HK-2 (cell line): ENCODE results near the gene KLHDC4.
A peak's percentile ranks its signal among the peaks of the same experiment; 100 is the strongest.
"Not testable (repeated sequence)": the region's sequence is repeated elsewhere in the genome, so short reads cannot be mapped to it uniquely, and the experiment has no call there.

ENCODE experiments used
- DNase-seq: peaks from one replicate; pipeline ENCODE4 v3.0.0-alpha.2; 2018; ENCODE audit not compliant: unreplicated experiment

The KLHDC4 gene

DNA sequence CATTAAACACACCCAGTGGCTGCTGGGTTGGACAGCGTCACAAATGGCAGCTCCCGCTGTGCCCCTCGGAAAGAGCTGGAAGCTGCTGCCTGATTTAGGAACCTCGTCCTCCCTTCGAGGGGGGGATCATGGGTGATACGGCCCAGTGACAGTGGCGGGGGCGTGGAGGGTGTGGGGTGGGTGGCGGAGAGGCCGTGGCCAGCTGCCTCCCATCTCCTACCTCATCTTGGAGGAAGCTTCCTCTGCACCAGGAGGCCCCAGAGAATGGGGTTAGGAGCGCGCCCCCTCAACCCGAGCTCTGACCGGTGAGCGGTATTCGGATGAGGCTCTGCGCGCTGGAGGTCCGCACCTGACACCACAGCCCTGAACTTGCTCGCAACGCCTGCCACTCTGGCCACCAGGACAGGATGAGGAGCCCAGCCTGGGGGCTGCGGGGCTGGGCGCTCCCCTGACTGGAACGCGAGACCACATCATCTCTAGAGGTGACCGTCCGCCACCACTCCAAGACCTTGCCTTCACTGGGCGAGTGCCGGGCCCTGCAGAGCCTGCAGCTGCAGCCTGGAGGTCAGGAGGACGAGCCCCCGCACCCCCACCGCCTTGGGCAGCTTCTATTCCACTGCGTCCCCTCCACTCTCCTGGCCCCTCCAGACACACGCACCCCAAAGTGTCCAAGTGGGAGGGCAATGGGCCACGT lies 80.9 kb downstream of the KLHDC4 start:
- no peak for DNase-seq

DNA sequence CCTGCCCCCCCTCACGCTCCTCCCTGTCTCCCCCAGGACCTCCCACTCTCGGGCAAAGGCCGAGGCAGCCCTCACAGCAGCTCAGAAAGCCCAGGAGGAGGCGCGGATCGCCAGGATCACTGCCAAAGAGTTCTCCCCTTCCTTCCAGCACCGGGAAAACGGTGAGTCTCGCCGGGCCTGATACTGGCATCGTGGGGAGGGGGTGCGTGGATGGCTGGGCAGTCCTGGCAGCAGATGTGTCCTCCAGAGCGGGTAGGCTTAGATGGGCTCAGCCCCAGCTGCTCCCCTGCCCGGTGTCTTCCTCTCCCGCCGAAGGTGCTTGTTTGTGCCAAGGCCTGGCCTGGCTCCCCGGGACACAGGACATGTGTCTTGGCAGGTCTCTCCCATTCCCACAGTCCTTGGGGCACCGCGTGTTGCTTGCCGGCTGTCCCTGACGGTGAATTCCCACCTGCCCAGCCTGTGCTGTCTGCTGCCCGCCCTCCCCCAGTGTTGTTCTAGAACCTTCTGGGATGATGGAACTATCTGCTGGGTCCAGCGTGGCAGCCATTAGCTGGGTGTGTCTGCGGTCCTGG lies 81.6 kb downstream of the KLHDC4 start:
- no peak for DNase-seq

DNA sequence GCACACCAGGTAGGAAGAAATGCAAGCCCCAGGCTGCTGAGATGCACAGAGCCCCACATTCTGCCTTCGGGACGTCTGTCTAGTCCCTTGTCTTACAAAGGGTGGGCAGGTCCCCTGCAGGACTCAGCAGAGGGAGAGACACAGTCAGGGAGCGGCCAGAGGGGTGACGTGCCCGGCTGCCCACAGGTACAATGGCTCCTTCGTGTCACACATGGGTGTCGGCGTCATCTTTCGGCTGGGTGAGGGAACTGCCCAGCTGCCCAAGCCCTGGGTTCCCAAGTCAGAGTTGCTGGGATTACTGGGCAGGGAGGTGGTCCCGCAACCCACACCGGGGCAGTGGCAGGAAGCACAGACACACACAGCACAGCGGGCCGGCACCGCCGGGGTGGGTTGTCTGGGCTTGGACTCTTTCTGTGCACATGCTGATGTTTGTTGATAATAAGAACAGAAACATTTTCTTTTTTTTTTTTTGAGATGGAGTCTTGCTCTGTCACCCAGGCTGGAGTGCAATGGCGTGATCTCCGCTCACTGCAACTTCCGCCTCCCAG lies 82.9 kb downstream of the KLHDC4 start:
- no peak for DNase-seq

DNA sequence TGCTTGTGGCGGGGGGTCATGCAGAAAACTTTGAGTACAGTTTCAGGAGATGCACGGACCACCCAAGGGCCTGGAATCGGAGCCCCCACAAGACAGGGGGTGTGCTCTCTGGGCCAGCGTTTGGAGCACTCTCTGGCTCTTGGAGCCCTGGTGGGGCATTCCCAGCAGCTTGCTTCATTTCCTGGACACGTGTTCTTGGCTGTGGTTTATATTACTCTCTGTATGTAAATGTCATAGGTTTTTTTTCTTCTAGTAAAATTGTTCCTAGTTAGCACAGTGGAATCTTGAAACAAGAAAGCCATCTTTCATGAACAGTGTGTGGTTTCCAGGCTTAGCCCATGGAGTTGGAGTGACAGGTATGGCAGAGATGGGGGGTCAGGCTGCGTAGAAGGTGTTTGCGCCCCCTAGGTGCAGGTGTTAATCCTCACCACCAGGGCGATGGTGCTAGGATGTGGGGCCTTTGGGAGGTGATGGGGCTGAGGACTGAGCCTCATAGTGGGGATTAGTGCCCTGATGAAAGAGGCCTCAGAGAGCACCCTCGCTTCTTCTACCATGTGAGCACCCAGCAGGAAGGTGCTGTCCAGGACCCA lies 83.7 kb downstream of the KLHDC4 start:
- no peak for DNase-seq

DNA sequence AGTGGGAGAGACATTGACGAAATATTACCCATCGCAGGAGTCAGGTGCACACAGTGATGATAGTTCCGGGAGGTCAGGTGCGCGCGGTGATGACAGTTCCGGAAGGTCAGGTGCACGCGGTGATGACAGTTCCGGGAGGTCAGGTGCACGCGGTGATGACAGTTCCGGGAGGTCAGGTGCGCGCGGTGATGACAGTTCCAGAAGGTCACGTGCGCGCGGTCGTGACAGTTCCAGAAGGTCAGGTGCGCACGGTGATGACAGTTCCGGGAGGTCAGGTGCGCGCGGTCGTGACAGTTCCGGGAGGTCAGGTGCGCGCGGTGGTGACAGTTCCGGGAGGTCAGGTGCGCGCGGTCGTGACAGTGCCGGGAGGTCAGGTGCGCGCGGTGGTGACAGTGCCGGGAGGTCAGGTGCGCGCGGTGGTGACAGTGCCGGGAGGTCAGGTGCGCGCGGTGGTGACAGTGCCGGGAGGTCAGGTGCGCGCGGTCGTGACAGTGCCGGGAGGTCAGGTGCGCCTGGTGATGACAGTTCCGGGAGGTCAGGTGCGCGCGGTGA lies 84.7 kb downstream of the KLHDC4 start:
- DNase-seq, result not testable (repeated sequence)

DNA sequence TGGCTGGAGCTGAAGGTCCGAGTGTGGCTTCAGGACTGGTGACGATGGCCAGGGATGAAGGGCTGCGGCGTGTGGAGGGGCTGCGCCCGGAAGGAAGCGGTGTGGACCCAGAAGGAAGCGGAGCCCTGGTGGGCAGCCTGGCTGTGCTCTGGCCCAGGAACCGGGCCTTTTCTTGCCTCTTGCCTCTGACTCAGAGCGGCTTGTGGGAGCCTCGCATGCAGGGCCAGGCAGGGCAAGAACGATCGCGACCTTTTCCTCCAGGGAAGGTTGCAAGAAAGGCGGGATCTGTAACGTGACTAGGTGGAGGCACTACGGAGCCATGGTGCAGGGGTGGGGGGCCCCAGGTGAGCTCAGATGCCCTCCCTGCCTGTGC lies 85.5 kb downstream of the KLHDC4 start:
- DNase-seq, result no peak

DNA sequence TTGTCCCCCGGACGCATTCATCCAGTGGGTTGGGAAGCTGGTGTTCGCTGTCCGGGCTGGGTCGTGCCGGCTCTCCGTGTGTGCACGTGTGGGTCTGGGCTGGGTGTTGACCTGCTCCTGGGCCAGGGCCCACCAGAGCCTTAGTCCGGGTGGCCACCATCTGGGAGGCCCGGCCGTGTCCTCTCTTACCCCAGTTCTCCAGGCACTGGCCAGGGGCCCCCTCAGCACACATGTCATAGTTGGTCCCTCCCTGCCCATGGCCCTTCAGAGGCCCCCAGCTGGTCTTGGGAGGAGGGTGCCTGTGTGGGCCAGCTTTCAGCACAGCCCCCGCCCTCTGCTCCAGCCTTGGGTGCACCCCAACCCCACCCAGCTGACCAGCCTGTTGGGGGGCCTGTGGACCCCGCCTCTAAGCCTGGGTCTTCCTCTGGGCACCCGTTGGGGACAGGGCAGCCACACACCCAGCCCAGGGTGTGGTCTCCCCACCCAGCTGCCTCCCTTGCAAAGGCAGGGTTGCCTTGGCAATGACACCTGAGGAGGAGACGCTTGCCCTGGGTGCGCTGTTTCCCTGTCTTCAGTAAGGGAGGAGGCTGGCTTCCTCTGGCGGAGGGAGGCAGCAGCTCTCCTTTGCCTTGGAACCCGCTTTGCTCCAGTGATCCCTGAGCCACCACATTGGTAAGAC lies 86.1 kb downstream of the KLHDC4 start:
- no peak for DNase-seq

DNA sequence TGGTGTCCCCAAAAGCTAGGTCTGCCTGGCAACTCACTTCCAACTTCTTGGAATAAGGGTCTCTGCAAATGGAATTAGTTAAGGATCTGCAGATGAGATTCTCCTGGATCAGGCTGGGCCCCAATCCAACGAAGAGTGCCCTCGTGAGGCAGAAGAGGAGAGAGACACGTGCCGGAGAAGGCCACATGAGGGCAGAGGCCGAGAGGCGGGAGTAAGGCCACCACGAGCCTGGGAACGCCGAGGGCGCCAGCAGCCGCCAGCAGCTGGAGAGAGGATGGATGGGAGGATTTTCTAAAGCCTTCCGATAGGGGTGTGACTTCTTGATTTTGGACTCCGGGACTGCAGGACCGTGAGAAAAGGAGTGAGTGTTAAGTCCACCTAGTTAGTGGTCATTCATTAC lies 87.2 kb downstream of the KLHDC4 start:
- no peak for DNase-seq

DNA sequence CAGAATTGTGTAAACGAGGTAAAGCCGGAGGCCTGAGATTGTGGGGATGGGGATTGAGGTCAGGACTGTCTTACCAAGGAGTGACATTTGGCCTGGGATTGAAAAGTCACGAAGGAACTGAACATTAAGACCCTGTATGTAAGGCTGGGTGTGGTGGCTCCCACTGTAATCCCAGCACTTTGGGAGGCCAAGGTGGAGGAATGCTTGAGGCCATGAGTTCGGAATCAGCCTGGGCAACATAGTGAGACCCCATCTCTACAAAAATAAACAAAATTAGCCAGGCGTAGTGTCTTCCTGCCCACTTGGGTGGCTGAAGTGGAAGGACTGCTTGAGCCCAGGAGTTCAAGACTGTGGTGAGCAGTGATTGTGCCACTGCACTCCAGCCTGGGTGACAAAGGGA lies 88.0 kb downstream of the KLHDC4 start:
- DNase-seq, result no peak

DNA sequence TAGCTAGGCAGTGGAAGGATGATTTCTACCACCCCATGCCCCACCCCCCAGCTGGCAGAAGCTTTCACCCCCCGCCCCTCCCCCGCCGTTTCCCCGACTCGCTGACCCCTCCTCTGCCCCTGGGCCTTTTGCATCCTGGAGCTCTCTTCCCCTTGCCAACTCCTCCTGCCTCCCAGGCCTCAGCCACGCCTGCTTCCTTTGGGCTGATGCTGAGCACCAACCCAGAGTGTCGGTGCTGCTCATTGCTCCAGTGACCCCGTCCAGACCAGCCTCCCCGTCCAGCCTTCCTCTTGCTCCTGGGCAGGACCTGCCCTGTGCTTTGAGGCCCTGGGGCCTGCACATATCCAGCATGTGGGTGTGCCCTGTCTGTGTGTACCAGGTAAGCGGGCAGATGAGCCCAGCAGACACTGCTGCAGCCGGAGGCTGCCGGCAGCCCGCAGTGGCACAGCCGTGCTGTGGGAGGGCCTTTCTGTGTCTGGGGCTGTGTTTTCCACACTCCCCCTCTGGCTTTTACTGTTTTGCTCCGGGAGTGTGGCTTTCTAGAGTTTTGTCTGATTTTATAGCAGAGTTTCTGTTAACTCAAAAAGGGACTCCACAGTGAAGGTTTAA lies 90.6 kb downstream of the KLHDC4 start:
- no peak for DNase-seq

DNA sequence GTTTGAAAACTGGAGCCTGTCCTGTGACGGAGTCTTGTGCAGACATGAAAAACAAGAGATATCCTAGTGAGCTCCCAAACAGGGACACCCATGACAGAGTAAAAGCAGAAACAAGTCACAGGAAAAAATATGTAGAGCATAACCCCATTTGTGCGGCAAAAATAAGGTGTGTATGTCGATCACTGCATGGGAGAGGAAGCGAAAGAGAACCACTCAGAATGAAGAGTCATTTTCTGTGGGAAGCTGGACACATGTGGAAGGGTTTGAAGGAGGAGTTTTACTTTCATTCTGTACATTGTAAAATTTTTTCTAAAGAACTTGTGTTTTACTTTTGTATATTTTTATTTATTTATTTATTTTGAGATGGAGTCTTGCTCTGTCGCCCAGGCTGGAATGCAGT lies 91.4 kb downstream of the KLHDC4 start:
- no peak for DNase-seq

DNA sequence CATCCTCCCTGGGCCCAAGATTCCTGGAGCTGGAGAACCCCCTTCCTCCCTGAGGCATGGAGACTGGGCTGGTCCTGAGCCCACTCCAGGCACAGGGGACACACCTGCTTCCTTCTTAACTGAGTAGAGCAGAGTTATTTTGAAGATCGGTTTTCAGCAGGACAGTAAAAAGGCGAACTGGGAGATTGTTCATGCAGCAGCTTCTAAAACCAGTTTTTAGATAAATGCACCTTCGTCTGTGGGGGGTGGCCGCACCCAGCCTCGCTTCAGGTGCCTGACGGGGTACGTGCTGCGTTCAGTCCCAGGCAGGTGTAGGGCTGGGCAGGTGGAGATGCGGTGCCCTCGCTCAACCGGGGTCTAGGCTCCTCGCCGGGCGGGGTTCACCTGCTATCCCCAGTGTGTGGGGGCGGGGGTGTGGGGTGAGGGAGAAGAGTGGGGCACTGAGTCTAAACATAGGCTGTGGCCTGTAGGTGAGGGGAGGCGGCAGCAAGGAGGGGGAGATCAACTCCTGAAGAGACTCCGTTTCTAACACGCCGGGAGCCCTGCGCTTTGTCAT lies 94.0 kb downstream of the KLHDC4 start:
- DNase-seq, result no peak

DNA sequence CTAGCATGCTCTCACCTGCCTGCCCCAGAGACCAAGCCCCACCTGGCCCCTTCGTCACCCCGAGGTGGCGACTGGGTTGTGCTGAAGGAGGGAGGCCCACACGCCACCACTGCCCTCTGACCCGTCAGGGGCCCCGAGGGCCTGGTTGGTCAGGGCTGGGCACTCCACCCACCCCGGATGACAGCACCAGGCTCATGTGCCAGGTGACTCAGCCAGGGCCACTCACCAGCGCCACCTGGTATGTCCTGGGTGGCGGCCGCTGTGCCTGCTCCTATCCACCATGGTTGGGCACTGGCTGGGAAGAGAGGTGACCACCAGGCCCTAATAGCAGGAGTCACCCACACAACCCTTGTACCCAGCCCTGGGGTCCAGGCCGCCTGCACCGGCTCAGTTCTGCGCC lies 94.6 kb downstream of the KLHDC4 start:
- no peak for DNase-seq

DNA sequence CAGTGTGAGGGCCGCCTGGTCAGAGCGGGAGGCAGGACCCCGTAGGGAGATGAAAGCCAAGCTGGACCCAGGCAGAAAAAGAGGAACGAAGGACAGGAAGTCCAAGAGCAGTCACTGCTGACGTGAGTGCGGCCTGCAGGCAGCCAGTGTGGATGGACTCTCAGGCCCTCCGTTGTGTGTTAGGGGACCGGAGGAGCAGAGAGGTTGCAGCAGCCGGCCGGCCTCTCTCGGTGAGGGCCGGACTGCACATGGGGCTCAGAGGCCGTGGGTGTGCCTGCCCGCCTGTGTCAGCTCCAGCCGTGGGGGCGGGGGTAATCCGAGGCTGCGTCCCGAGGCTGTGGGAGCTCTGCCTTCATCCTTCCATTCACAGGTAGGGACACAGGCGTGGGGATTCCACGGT lies 96.1 kb downstream of the KLHDC4 start:
- DNase-seq, result no peak

DNA sequence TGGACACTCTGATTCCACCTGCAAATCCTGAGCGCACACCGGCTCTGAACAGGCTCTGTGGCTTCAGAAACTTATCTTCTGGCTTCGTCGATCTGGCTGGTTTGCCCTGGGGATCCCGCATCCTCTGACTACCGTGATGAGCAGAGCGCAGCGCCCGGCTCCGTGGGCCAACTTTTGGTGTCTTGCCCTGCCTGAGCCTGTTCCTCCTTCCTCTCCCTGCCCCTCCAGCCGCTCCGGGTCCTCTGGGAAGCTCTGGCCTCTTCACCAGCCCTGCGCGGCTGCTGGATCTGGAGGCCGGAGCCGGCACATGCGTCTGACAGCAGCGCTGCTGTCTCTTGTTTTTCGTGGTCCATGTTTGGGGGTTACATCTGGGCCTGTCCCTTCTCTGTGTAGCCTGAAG lies 97.8 kb downstream of the KLHDC4 start:
- no peak for DNase-seq

DNA sequence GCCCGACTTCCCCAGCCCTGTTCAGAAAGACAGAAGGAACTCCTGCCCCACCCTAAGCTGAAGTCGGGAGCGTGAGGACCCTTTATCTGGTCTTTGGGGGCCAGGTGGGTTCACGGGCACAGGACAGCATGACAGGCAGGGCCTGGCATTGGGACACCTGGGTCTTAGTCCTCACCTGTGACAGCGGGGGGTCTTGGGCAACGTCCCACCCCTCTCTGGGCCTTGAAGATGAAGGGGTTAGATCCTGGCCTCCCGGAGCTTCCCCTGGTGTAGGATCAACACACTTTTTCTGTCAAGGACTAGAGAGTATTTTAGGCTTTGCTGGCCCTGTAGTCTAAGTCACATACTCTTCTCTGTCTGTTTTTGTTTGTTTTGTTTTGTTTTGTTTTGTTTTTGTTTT lies 98.3 kb downstream of the KLHDC4 start:
- no peak for DNase-seq

DNA sequence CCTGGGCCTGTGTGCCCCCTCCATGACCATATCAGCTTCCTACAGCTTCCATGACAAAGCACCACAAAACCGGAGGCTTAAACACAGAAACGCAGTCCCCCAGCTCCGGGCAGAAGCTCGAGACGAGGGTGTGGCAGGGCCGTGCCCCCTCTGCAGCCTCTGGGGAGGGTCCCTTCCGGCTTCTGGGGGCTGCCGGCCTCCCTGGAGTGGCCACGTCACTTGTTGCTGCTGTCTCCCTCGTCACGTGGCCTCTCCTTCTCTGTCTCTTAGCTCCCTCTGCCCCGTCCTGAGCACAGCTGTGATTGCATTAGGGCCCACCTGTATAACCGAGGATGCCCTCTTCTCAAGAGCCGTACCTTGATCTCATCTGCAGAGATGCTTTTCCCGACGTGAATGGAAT lies 98.9 kb downstream of the KLHDC4 start:
- DNase-seq, result no peak

DNA sequence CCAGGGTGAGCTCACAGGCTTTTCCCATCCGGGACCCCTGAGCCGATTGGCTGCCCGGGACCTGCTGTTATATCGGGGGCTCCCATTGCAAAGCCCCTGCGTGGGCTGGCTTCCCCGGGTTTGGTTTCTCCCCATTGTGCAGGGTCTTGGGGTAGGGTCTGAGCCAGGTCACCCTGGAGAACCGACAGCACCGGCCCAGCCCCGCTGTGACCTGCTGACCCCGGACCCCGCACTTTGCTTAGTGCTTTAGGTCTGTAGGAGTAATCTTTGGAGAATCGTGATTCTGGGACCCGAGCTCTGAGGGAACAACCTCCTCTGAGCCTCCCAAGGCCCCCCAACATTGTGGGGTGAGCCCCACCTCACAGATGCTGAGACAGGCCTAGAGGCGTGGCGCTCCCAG lies 100.6 kb downstream of the KLHDC4 start:
- no peak for DNase-seq

DNA sequence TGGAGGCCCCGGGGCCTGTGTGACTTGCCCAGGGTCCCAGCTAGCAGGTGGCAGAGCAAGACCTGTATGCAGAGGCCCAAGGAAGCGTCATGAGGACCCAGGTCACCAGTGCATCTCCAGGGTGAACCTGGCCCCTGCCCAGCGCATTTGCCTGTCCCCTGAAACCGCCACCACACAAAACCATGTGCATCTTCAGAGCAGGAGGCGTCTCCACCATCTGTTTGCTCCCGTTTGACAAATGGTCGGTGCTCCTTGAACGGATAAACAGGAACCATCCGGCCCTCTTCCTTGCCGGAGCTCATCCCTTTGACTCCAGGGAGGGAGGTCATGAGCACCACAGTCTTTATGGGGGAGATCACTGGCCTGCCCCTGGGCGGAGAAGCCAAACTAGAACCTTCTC lies 101.0 kb downstream of the KLHDC4 start:
- no peak for DNase-seq

DNA sequence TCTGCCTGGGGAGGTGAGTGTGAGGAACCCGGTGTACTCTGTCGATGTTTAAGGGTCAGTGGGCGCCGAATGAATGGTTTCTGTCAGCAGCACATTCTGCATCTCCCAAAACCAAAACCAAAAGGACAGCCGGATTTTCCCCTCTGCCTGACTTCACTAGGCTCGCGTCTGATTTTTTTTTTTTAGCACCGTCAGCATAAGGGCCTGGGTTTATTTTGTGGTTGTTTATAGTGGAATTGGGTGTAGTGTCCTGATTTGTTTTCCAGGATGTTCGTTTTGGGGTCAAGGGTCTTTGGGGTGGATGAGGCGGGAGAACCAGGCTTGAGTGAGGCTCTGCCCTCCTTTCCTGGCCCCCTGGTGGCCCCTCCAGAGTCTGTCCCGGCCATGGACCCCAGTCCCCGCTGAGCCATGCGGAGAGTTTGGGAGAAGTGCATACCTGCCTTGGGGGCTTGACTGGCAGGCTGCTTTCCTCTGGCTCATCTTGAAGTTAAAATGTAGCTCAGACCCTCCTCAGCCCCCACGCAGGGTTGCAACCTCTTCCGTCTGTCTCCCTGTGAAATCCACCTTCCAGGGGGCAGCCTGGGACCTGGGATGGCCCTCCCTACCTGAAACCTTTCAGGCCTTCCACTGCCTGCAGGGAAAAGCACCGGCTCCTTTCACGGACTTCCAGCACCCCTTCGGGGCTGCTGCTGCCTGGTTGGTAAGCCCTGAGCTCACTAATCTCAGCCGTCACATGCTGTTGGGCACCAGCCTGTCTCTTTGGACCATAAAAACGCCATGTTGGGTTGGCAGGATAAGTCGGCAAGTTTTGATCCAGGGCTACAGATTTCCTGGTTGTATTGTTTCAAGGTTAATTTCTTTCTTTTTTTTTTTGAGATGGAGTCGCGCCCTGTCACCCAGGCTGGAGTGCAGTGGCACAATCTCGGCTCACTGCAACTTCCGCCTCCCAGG lies 103.3 kb downstream of the KLHDC4 start:
- DNase-seq, result no peak

DNA sequence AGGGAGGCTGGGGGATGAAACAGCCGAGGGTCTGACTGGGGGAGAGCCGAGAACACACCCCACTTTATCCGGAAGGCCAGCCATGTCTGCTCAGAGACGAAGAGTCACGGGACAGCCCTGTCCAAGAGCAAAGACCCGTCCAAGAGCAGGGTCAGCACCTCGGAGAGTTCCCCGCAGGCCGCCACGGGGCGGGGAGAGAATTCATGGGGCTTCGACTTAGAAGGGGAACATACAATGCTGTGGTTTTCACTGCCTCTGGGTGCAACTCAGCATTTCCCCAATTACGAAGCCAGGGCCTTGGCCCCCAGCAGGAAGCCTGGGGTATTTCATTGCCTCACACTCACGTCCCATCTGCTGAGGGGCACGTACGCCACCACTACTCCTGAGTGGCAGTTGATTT lies 104.2 kb downstream of the KLHDC4 start:
- peak; percentile 59 for DNase-seq
